ENCODE results near the gene B3GNT8.

B3GNT8 gene

GRCh38 chr19:41413947-41414346, 13.2 kb downstream of the B3GNT8 start:
- TF ChIP-seq ZFX (IDR thresholded peaks at IDR 0.05), result no peak
- no peak for TF ChIP-seq CTCF (conservative IDR thresholded peaks at IDR 0.05)

GRCh38 chr19:41412953-41413352, 14.2 kb downstream of the B3GNT8 start:
- no peak overlapping the region for H3K27ac ChIP-seq
- no peak for TF ChIP-seq ZFX (IDR thresholded peaks at IDR 0.05)
- no peak for TF ChIP-seq CTCF (conservative IDR thresholded peaks at IDR 0.05)

More at GRCh38 chr19:41413947-41414346, 13.2 kb downstream of the B3GNT8 start:
- H3K27ac ChIP-seq, result no peak overlapping the region

- TF ChIP-seq ZFX (IDR thresholded peaks at IDR 0.05) (no peak), CTCF (conservative IDR thresholded peaks at IDR 0.05) (no peak)
- H3K27ac ChIP-seq, result no peak overlapping the region
Measured at GRCh38 chr19:41411968-41412265, 15.3 kb downstream of the B3GNT8 start.

- no peak overlapping the region for H3K27ac ChIP-seq
- TF ChIP-seq ZFX (IDR thresholded peaks at IDR 0.05) (no peak), CTCF (conservative IDR thresholded peaks at IDR 0.05) (no peak)
Measured at GRCh38 chr19:41411100-41411967, 15.8 kb downstream of the B3GNT8 start.

- no peak overlapping the region for H3K27ac ChIP-seq
- TF ChIP-seq ZFX (IDR thresholded peaks at IDR 0.05), result no peak
- no peak for TF ChIP-seq CTCF (conservative IDR thresholded peaks at IDR 0.05)
Measured at GRCh38 chr19:41410336-41411054, 16.7 kb downstream of the B3GNT8 start.

GRCh38 chr19:41409288-41409687, 17.9 kb downstream of the B3GNT8 start:
- TF ChIP-seq CTCF (conservative IDR thresholded peaks at IDR 0.05), result no peak
- no peak for TF ChIP-seq ZFX (IDR thresholded peaks at IDR 0.05)
- peak overlapping the region; percentile 38 for H3K27ac ChIP-seq

- H3K27ac ChIP-seq, result peak overlapping the region; percentile 38
Measured at GRCh38 chr19:41408846-41409245, 18.3 kb downstream of the B3GNT8 start.
